IPS-20b (cell line): ENCODE data around the gene PHF21A.
"Not testable (repeated sequence)": the region's sequence is repeated elsewhere in the genome, so short reads cannot be mapped to it uniquely, and the experiment has no call there.

Experiments
- H3K27ac ChIP-seq: one replicate; pipeline ENCODE4 v1.5.1; 2013; ENCODE audit warnings: low read length
- H3K27me3 ChIP-seq: 2 replicates; pipeline ENCODE4 v1.6.1; 2013; ENCODE audit warnings: mild to moderate bottlenecking, low read length, inconsistent platforms; ENCODE audit not compliant: insufficient read depth
- H3K36me3 ChIP-seq: 2 replicates; pipeline ENCODE4 v1.6.1; 2013; ENCODE audit warnings: low read depth, mild to moderate bottlenecking, inconsistent platforms, low read length, moderate library complexity; ENCODE audit not compliant: insufficient read depth
- H3K4me1 ChIP-seq: 2 replicates; pipeline ENCODE4 v1.6.1; 2013; ENCODE audit warnings: mild to moderate bottlenecking, control low read depth, inconsistent platforms, low read length, moderate library complexity; ENCODE audit not compliant: insufficient read depth
- H3K4me3 ChIP-seq: 2 replicates; pipeline ENCODE4 v1.5.1; 2013; ENCODE audit warnings: mild to moderate bottlenecking, low read length, inconsistent platforms
- H3K9ac ChIP-seq: 2 replicates; pipeline ENCODE4 v1.6.1; 2013; ENCODE audit warnings: low read depth, mild to moderate bottlenecking, inconsistent platforms, low read length, moderate library complexity
- H3K9me3 ChIP-seq: 2 replicates; pipeline ENCODE4 v1.6.1; 2013; ENCODE audit warnings: mild to moderate bottlenecking, low read depth, low read length, inconsistent platforms; ENCODE audit not compliant: insufficient read depth

PHF21A gene

GRCh38 chr11:45997599-45997998, 123.7 kb downstream of the PHF21A start:
- peak overlapping the region; percentile 26 for H3K27ac ChIP-seq
- no peak overlapping the region for H3K4me3 ChIP-seq
- H3K9me3 ChIP-seq = no peaks in the 10 kb centered on the region
- H3K9ac ChIP-seq = peak overlapping the region; percentile 43; the same call in 1 of the 2 replicates
- no peaks in the 10 kb centered on the region for H3K36me3 ChIP-seq
- H3K27me3 ChIP-seq = no peaks in the 10 kb centered on the region
- peaks cover 75% of the 10 kb centered on the region for H3K4me1 ChIP-seq

- Histone ChIP-seq H3K4me1 (peaks cover 61% of the 10 kb centered on the region), H3K27me3 (no peaks in the 10 kb centered on the region), H3K4me3 (no peak overlapping the region), H3K9me3 (no peaks in the 10 kb centered on the region), H3K36me3 (no peaks in the 10 kb centered on the region), H3K9ac (peak overlapping the region; percentile 66), H3K27ac (peak overlapping the region; percentile 65)
These were observed 125.9 kb downstream of the PHF21A start for GRCh38 chr11:45995342-45995734.

GRCh38 chr11:45994371-45995341, 126.6 kb downstream of the PHF21A start:
- H3K9ac ChIP-seq = peak overlapping the region; percentile 66; the same call in 1 of the 2 replicates
- H3K36me3 ChIP-seq = no peaks in the 10 kb centered on the region
- peak overlapping the region; percentile 10; the same call in 1 of the 2 replicates for H3K4me3 ChIP-seq
- peak overlapping the region; percentile 65 for H3K27ac ChIP-seq
- peaks cover 54% of the 10 kb centered on the region for H3K4me1 ChIP-seq
- H3K9me3 ChIP-seq = no peaks in the 10 kb centered on the region
- H3K27me3 ChIP-seq = no peaks in the 10 kb centered on the region

- Histone ChIP-seq H3K36me3 (no peaks in the 10 kb centered on the region), H3K4me1 (peaks cover 50% of the 10 kb centered on the region), H3K4me3 (no peak overlapping the region), H3K27me3 (no peaks in the 10 kb centered on the region), H3K9ac (peak overlapping the region; percentile 66; the same call in 1 of the 2 replicates), H3K27ac (no peak overlapping the region), H3K9me3 (no peaks in the 10 kb centered on the region)
These were observed 127.7 kb downstream of the PHF21A start for GRCh38 chr11:45993531-45994001.

- Histone ChIP-seq H3K27me3 (no peaks in the 10 kb centered on the region), H3K4me1 (peaks cover 20% of the 10 kb centered on the region), H3K36me3 (no peaks in the 10 kb centered on the region), H3K9ac (no peak overlapping the region), H3K27ac (no peak overlapping the region), H3K9me3 (no peaks in the 10 kb centered on the region), H3K4me3 (no peak overlapping the region)
These were observed 132.3 kb downstream of the PHF21A start for GRCh38 chr11:45988921-45989320.

GRCh38 chr11:45985212-45985611, 136.0 kb downstream of the PHF21A start:
- no peak overlapping the region for H3K9ac ChIP-seq
- no peaks in the 10 kb centered on the region for H3K27me3 ChIP-seq
- no peaks in the 10 kb centered on the region for H3K9me3 ChIP-seq
- no peak overlapping the region for H3K27ac ChIP-seq
- H3K36me3 ChIP-seq = no peaks in the 10 kb centered on the region
- H3K4me1 ChIP-seq = peaks cover 23% of the 10 kb centered on the region
- no peak overlapping the region for H3K4me3 ChIP-seq

GRCh38 chr11:45984192-45984591, 137.1 kb downstream of the PHF21A start:
- H3K27ac ChIP-seq = no peak overlapping the region
- H3K9ac ChIP-seq = no peak overlapping the region
- H3K27me3 ChIP-seq = no peaks in the 10 kb centered on the region
- peaks cover 6% of the 10 kb centered on the region for H3K36me3 ChIP-seq
- peaks cover 23% of the 10 kb centered on the region for H3K4me1 ChIP-seq
- H3K9me3 ChIP-seq = no peaks in the 10 kb centered on the region
- H3K4me3 ChIP-seq = no peak overlapping the region

- Histone ChIP-seq H3K9ac (peak overlapping the region; percentile 68; the same call in 1 of the 2 replicates), H3K4me1 (peaks cover 23% of the 10 kb centered on the region), H3K4me3 (peak overlapping the region; percentile 33; the same call in 1 of the 2 replicates), H3K27ac (no peak overlapping the region), H3K36me3 (peaks cover 12% of the 10 kb centered on the region), H3K27me3 (no peaks in the 10 kb centered on the region), H3K9me3 (no peaks in the 10 kb centered on the region)
These were observed 137.8 kb downstream of the PHF21A start for GRCh38 chr11:45983471-45983845.

- no peaks in the 10 kb centered on the region for H3K9me3 ChIP-seq
- peak overlapping the region; percentile 68; the same call in 1 of the 2 replicates for H3K9ac ChIP-seq
- peak overlapping the region; percentile 68 for H3K27ac ChIP-seq
- H3K27me3 ChIP-seq = no peaks in the 10 kb centered on the region
- H3K4me3 ChIP-seq = peak overlapping the region; percentile 35
- H3K36me3 ChIP-seq = peaks cover 15% of the 10 kb centered on the region
- H3K4me1 ChIP-seq = peaks cover 23% of the 10 kb centered on the region
These were observed 138.4 kb downstream of the PHF21A start for GRCh38 chr11:45982656-45983470.

- H3K9ac ChIP-seq, H3K9me3 ChIP-seq, H3K27ac ChIP-seq, H3K27me3 ChIP-seq, H3K4me3 ChIP-seq: not testable (repeated sequence)
- peaks cover 23% of the 10 kb centered on the region for H3K4me1 ChIP-seq
- H3K36me3 ChIP-seq = peaks cover 23% of the 10 kb centered on the region
These were observed 139.4 kb downstream of the PHF21A start for GRCh38 chr11:45981826-45982225.

- H3K9ac ChIP-seq = no peak overlapping the region
- no peak overlapping the region for H3K27ac ChIP-seq
- no peak overlapping the region for H3K4me3 ChIP-seq
- no peaks in the 10 kb centered on the region for H3K9me3 ChIP-seq
- no peaks in the 10 kb centered on the region for H3K27me3 ChIP-seq
- peaks cover 36% of the 10 kb centered on the region for H3K36me3 ChIP-seq
- no peaks in the 10 kb centered on the region for H3K4me1 ChIP-seq
These were observed 146.4 kb downstream of the PHF21A start for GRCh38 chr11:45974806-45975205.
